Stimulated activated naive CD8-positive, alpha-beta T cell treated with anti-CD3 and anti-CD28 coated beads, Interleukin-15, Interleukin-2, amounts not matched to agents 100 U/mL and 50 U/mL, for 24 hours (primary cell): Measurements from ENCODE around the gene PHACTR1.
"Not testable (repeated sequence)": the region's sequence is repeated elsewhere in the genome, so short reads cannot be mapped to it uniquely, and the experiment has no call there.

Source experiments
- ATAC-seq: fragments of 150-1000 bp; cut with Tn5 transposase; one replicate; pipeline ENCODE4 v1.10.0; 2021
- DNase-seq: peaks from one replicate; pipeline ENCODE4 v3.0.0; 2021

PHACTR1 gene

DNA sequence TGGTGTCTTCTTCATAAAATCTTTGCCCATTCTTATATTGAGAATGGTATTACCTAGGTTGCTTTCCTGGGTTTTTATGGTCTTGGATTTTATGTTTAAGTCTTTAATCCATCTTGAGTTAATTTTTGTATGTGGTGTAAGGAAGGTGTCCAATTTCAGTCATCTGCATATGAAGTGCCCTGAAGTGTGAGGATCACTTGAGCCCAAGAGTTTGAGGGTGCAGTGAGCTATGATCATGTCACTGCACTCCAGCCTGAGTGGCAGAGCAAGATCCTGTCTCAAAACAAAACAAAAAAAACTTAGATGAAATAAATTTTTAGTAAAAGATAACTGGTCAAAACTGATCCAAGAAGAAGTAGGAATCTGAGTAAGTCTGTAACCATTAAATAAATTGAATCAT lies 396.4 kb downstream of the PHACTR1 start:
- DNase-seq = no peak

GRCh38 chr6:13113376-13113775 lies 396.8 kb downstream of the PHACTR1 start:
- DNase-seq (no peak), ATAC-seq (no peak)

More for the DNA sequence above, 396.4 kb downstream of the PHACTR1 start:
- ATAC-seq = no peak

DNA sequence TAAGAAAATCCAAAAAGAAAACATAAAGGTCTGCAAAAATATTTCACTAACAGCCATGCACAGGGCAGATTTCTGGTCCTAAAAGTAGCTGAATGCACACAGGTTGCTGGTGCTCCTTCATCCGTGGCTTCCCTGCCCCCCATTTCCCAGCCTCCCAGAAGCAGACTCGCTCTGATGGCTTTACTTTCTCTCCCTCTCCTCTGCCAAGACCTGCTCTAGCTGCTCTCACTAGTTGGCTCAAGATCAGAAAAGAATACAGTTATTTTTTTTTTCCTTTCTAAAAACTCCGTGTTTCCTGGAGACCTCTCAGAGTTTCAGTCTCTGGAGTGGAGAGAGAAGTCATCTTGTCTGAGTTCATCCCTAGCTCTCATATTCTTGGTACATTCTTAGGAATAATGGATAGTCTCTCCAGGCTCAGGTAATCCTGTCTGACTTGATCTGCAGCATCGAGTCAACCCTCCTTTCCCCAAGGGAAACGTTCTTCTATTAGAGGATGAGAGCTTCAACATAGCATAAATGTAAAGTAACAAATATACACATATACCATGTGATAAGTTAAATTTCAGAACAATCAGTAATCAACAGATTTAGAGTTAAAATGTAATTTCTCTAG lies 397.5 kb downstream of the PHACTR1 start:
- ATAC-seq = no peak
- DNase-seq = no peak

DNA sequence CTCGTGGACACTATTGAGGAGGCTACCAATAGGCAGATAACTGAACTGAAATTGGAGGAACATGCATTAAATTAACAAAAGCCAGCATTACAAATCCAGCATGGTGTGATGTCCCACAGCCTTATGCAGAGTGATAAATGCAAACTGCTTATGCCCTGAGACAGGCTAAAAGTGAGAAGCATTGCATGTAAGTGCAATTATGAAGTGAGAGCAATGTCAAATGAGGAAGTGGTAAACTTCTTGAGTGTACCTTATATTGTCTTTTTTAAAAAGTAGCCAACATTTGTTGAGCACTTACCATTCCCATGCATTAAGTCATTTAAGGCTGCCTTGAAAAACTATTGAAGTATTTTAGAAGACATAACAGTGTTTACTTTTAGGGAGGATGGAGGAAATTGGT lies 399.6 kb downstream of the PHACTR1 start:
- DNase-seq (no peak), ATAC-seq (no peak)

GRCh38 chr6:13117570-13117969 lies 401.0 kb downstream of the PHACTR1 start:
- DNase-seq (no peak), ATAC-seq (no peak)

DNA sequence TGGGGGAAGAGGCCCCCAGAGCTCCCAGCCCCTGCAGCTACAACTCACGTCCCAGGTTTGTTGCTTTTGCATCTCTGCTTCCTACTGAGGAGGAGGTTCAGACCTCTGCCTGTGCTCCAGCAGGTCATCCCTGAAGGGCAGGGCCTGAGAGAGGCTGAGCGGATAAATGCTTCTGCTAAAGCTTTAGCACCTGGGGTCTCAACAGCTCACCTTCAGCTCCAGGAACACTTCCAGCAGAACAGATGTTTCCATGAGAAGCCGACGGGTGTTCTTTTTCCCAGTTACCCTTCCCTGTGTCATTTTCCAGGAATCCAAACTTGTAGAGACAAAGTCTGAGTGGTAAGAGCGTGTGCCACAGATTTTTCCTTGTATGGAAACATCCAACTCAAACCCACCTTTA lies 403.0 kb downstream of the PHACTR1 start:
- ATAC-seq (no peak), DNase-seq (no peak)

GRCh38 chr6:13120483-13121482 lies 404.2 kb downstream of the PHACTR1 start:
- DNase-seq = no peak
- ATAC-seq = no peak

DNA sequence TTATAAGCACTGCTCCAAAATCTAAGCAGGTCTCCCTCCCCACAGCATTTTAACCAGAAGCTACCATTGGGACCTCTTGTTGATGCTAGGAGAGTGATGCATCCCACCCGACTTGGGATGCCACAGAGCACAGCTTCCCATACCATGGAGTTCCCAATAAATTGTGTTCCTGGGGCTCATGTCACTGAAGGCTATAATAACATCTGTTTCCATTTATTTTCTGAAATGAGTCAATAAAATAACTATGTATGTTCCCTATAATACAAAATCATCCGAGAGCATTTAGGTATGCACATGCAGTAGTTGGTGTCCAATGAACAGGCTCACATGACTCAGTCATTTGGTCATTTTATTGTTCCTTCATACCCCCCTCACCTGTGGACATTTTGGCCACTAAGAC lies 407.6 kb downstream of the PHACTR1 start:
- DNase-seq (no peak), ATAC-seq (no peak)

- ATAC-seq (no peak), DNase-seq (no peak)
Measured at GRCh38 chr6:13125841-13126240, 409.3 kb downstream of the PHACTR1 start.

DNA sequence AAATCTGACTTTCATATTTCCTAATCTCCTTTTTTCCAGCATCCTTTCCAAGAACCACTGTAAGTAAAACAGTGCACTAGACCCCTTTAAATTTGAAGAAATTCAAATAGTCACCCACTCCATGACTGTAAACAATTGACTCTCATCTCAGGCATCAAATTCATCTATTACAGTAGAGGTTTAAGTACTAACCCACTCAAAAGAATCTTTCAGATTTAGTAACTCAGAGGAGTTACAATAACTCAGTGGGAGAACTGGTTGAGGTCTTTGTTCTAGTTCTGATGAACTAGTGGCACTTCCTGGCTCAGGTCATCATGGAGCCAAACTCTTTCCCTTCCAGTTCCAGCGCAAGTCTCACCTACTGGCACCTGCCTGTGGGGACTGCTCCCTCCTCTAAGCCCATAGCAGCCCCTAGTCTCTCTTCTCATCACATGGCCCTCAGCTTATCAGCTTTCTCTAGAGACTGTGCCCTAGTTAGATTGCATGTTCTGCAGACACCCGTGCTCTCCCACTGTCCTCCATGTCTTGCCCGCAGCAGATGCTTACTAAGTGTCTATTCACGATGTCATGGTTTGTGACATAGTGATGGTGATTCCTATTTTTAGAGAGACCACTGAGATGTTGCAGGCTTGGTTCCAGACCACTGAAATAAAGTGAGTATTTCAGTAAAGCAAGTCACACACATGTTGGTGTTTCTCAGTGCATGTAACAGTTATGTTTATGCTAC lies 415.5 kb downstream of the PHACTR1 start:
- DNase-seq = no peak
- no peak for ATAC-seq

GRCh38 chr6:13133894-13134293 lies 417.3 kb downstream of the PHACTR1 start:
- DNase-seq, ATAC-seq: not testable (repeated sequence)

GRCh38 chr6:13135152-13135551 lies 418.6 kb downstream of the PHACTR1 start:
- ATAC-seq = no peak
- DNase-seq = no peak

GRCh38 chr6:13139119-13139518 lies 422.6 kb downstream of the PHACTR1 start:
- DNase-seq = no peak
- no peak for ATAC-seq

DNA sequence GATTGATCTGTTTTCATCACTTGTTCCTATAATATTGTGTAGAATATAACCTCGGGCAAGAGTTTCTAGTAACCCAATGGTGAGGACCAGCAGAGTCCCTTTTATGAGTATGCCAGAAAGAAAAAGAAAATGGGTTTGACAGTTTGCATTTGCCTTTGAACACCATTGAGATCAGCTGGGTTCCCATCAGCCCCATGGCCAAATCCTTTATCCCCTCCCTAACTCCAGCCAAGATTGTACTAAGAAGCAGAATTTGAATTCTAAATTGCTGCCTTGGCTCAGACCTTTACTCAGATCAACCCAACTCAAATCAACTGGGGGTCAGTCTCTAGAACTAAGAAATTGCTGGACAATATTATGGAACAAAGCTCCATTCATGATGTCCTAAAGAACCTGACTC lies 424.4 kb downstream of the PHACTR1 start:
- DNase-seq = no peak
- no peak for ATAC-seq

GRCh38 chr6:13141387-13141786 lies 424.8 kb downstream of the PHACTR1 start:
- DNase-seq (no peak), ATAC-seq (no peak)

DNA sequence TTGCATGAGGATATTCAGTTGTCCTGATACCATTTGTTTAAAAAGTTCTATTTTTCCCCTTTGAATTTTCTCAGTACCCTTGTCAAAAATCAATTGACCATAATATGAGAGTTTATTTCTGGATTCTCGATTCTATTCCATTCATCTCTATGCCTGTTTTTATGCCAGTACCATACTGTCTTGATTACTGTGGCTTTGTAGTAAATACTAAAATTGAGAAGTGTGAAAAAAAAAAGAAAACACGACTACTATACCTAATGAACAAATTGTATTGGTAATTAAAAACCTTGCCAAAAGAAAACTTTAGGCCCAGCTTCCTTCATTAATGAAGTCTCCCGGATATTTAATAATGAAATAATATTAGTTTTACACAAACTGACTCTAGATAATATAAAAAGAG lies 426.0 kb downstream of the PHACTR1 start:
- no peak for DNase-seq
- no peak for ATAC-seq

DNA sequence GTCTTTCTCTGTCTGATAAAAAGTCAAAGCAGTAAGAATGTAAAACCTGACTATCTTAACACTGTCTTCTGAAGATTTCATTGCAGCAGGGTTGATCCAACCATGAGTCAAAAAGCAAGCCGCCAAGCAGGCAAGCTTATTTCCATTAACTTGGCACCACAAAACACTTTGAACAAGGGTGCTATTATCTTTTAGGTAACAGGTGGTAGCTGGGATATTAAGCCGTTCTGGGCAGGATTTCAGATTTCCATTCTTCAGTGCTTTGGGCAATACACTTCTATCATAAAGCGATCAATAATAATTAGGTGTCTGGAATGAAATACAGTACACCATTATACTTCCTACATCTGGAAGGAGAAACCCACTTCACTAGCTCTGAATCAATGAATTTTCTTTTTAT lies 429.9 kb downstream of the PHACTR1 start:
- DNase-seq = no peak

DNA sequence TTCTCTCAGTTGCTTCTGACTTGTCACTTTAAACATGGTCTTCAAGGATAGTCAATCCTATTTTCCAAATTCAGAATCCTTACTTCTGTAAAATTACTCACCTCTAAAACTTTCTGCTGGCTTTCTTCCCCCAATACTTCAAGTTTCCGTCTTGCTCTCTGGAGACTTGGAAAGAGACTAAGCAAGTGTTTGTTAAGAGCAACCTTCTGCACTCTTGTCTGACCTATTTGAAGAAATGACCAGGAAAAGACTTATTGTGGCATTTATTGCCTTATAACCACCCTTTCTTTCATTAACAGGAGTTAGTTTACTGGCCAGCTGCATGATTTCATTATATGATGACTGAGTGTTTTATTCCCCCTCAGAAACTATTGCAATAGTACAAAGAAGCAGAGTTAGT lies 430.8 kb downstream of the PHACTR1 start:
- no peak for ATAC-seq
- no peak for DNase-seq

More for the DNA sequence above, 429.9 kb downstream of the PHACTR1 start:
- ATAC-seq = no peak

DNA sequence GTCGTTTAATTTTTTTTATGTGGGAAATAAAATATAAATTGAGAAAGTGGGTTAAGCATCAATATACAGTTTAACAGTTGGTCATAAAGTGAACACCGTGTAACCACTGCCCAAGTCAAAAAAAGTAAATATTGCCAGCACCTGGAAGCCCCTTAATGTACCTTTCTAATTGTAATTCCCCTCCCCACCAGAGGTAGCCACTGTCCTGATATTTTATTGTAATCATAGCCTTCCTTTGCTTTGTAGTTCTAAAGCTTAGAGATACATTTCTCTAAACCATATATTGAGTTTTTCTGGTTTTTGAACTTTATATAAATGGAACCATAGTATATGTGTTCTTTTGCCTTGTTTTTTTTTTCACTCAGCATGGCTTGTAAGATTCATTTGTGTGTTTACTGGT lies 431.2 kb downstream of the PHACTR1 start:
- ATAC-seq = no peak

DNA sequence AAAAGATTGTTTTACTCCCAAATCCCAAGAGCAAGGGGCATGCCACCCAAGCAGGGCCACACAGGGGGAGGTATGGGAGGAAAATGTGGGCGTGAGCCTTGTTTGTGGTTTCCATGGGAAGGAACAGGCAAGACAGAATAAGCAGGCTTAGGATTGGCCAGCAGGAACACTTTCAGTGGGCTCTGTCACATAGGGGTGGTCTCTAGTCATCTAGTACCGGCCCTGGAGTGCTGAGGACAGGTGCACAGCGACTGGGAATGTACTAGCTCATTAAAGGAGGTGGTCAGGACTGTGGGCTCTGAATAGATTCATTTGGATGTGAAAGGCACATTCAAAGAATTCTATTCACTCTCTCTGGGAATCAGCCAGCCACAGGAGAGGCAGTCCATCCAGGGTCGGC lies 436.2 kb downstream of the PHACTR1 start:
- DNase-seq (no peak), ATAC-seq (no peak)

More for the DNA sequence above, 431.2 kb downstream of the PHACTR1 start:
- no peak for DNase-seq

DNA sequence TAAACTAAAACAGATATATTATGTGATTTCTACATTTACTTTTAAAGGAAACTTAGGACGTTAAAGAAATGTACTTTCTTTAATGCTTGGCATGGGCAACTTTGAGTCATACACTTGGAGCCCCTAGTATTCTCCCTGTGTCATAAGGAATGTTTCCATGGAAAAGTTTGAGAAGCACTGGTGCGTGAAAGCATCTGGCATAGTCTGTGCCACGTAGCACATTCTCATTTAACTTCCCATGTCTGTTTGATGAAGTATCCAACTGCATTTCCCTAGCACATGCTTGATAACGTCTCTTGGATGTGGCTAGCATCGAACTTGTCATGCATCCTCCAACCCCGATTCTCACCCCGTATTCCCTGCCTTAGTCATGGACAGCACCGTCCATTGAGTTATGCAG lies 439.8 kb downstream of the PHACTR1 start:
- DNase-seq (no peak), ATAC-seq (no peak)

DNA sequence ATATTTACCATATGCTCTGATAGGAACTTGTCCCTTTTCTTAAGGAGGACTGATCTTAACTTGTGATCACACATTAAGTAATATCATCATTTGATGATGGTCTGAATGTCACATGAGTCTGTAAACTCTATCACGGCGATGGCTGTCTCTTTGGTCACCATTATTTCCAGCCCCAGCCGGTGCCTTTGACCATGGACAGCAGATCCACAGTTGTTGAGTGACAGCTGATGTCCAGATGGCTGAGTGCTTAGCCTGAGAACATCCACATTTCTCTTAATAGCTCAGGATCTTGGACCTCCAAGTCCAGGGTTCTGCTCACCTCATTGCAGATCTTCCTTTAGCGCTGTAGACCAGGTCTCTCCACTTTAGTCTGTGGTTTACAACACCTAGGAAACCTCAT lies 440.7 kb downstream of the PHACTR1 start:
- ATAC-seq (no peak), DNase-seq (no peak)

DNA sequence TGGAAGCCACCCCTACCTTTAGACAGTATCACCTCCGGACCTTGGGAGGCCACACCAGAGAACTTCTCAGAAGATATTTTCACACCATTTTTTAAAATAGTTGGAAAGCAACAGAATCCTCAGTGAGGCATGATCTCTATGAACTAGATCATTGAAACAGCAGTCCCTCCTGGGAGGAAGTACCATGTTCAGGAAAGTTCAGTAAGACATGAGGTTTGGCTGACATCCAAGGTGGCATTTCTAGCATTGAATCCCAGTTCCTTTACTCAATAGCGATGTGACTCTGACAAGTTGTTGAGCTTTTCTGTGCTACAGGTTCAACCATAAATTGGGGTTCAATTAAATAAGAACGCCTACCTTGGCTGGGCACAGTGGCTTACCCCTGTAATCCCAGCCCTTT lies 442.7 kb downstream of the PHACTR1 start:
- no peak for DNase-seq
- no peak for ATAC-seq
